A549 (cell line): ENCODE data around the gene UBE3C. TPM values are rescaled to one million over a fixed set of nuclear protein-coding genes. Genes with fewer than 3 reads are reported as not detected.

ENCODE experiments used
- ATAC-seq, 2 experiments: fragments of 200-7000 bp in 1 of 2; fragments of >200 bp in 1 of 2; cut with Nextera tagmentation in 1 of 2; cut with Tn5 transposase in 1 of 2; 3 replicates each; pipeline versions ENCODE4 v1.8.0 to v1.9.1; 2018 to 2020; ENCODE audit warnings: mild to moderate bottlenecking in 1 of 2, moderate library complexity in 1 of 2
- CTCF ChIA-PET: fragments of 300-600 bp; sonication (Branson Sonifier 250); formaldehyde crosslinking; extraction: SDS; loops from one replicate; lab custom pipeline; 2021; ENCODE audit warnings: antibody characterized with exemption, inconsistent platforms; lab: Yijun Ruan, JAX
- POLR2A ChIA-PET: fragments of 350-600 bp; formaldehyde crosslinking; extraction: SDS; loops from one replicate; lab custom pipeline; 2021; ENCODE audit warnings: antibody characterized with exemption, inconsistent platforms; lab: Yijun Ruan, JAX
- DNase-seq, 2 experiments: peaks; one replicate each; pipeline versions ENCODE4 v3.0.0 to v3.0.0-alpha.2; 2011 to 2016; ENCODE audit warnings: low read depth in 1 of 2, low spot score in 1 of 2
- FAIRE-seq: peaks from 2 replicates; lab custom pipeline; 2011; peaks lifted over from hg19 to GRCh38; lab: Jason Lieb, UNC
- H3K27ac ChIP-seq, 2 experiments: fragments of >200 bp; sonication (Bioruptor Twin); formaldehyde crosslinking; 3 replicates each; pipeline ENCODE4 v1.5.1; 2016 to 2017
- H3K4me1 ChIP-seq: fragments of >200 bp; sonication (Bioruptor Twin); formaldehyde crosslinking; 3 replicates; pipeline ENCODE4 v1.6.1; 2016
- H3K4me2 ChIP-seq: fragments of >200 bp; sonication (Bioruptor Twin); formaldehyde crosslinking; 3 replicates; pipeline ENCODE4 v1.6.1; 2016
- H3K4me3 ChIP-seq: fragments of >200 bp; sonication (Bioruptor Twin); formaldehyde crosslinking; 3 replicates; pipeline ENCODE4 v1.5.1; 2016
- H3K9me3 ChIP-seq: fragments of >200 bp; sonication (Bioruptor Twin); formaldehyde crosslinking; 3 replicates; pipeline ENCODE4 v1.6.1; 2016
- ATOH8 ChIP-seq: fragments of 250-450 bp; sonication (Bioruptor Pico); IDR thresholded peaks from 2 replicates; pipeline ENCODE4 v1.5.0; 2020; ENCODE audit warnings: low read depth, mild to moderate bottlenecking, moderate library complexity
- CEBPB ChIP-seq, 2 experiments: fragments of >200 bp in 1 of 2; sonication (Bioruptor Twin) in 1 of 2; formaldehyde crosslinking in 1 of 2; IDR thresholded peaks; 2 replicates each; pipeline ENCODE4 v1.6.1; 2012 to 2016
- FOSB ChIP-seq: fragments of 250-450 bp; sonication (Bioruptor Pico); IDR thresholded peaks from 2 replicates; pipeline ENCODE4 v1.5.0; 2020; ENCODE audit warnings: mild to moderate bottlenecking, moderate library complexity
- GATA3 ChIP-seq: IDR thresholded peaks from 2 replicates; pipeline ENCODE4 v1.6.1; 2012; ENCODE audit warnings: borderline replicate concordance
- HEYL ChIP-seq: fragments of 250-450 bp; sonication (Bioruptor Pico); IDR thresholded peaks from 2 replicates; pipeline ENCODE4 v1.8.0; 2021; ENCODE audit warnings: mild to moderate bottlenecking, moderate library complexity
- MAFK ChIP-seq: fragments of 450-650 bp; IDR thresholded peaks from 2 replicates; pipeline ENCODE4 v1.6.1; 2014; ENCODE audit not compliant: partially characterized antibody
- NFE2L2 ChIP-seq: fragments of 150-350 bp; conservative IDR thresholded peaks from 2 replicates; pipeline ENCODE4 v1.6.1; 2014; ENCODE audit warnings: low read length
- NR3C1 ChIP-seq: fragments of >200 bp; sonication (Bioruptor Twin); formaldehyde crosslinking; IDR thresholded peaks from 3 replicates; pipeline ENCODE4 v1.6.1; 2017
- POLR2AphosphoS2 ChIP-seq: conservative IDR thresholded peaks from 2 replicates; pipeline ENCODE4 v1.6.1; 2012; ENCODE audit warnings: low read length, improper control_type of control experiment, inconsistent platforms
- RFX5 ChIP-seq: fragments of 450-650 bp; IDR thresholded peaks from 2 replicates; pipeline ENCODE4 v1.7.1; 2014; ENCODE audit warnings: antibody characterized with exemption, mild to moderate bottlenecking, moderate library complexity
- SREBF2 ChIP-seq: fragments of 450-650 bp; IDR thresholded peaks from 2 replicates; pipeline ENCODE4 v1.6.1; 2014; ENCODE audit warnings: mild to moderate bottlenecking, moderate library complexity
- TP53 ChIP-seq: fragments of 250-450 bp; sonication (Bioruptor Pico); IDR thresholded peaks from 2 replicates; pipeline ENCODE4 v1.5.0; 2021; ENCODE audit warnings: mild to moderate bottlenecking, moderate library complexity
- ZSCAN20 ChIP-seq: fragments of 250-450 bp; sonication (Bioruptor Pico); IDR thresholded peaks from 2 replicates; pipeline ENCODE4 v1.8.0; 2022; ENCODE audit warnings: mild to moderate bottlenecking, moderate library complexity
- WGBS: methylation state at CpG from one replicate; pipeline ENCODE4 v1.1.6; 2017; ENCODE audit errors: missing lambda C conversion rate; 5-methylcytosine and 5-hydroxymethylcytosine counted together
- polyA plus RNA-seq, 4 experiments: library from polyadenylated mRNA; depleted of rRNA in 3 of 4; stranded (reverse); fragments of >200 nt; fragmentation: RNase III in 1 of 4; extraction: RNeasy Plus Mini Kit Qiagen cat#74134 plus additional on column Dnase treatment in 1 of 4; gene quantifications; 2 replicates in 3 of 4; 3 replicates in 1 of 4; pipeline ENCODE4 v1.2.3, GENCODE V29; 2011 to 2017
- TF ChIP-seq, protein P1 (sequence below): fragments of >200 bp; sonication (Bioruptor Twin); formaldehyde crosslinking; IDR thresholded peaks from 3 replicates; pipeline ENCODE4 v1.6.1; 2016
- TF ChIP-seq, protein P2 (sequence below): IDR thresholded peaks from 2 replicates; pipeline ENCODE4 v1.6.1; 2012; ENCODE audit warnings: low read depth, borderline replicate concordance

Gene UBE3C
- polyA plus RNA-seq, 2 of the 4 experiments (the other 2 are of a cell fraction) = 52.1 to 73.2 TPM

GRCh38 chr7:157138424-157139110 lies at the start of gene UBE3C (continued):
- TF ChIP-seq, protein P1, sequence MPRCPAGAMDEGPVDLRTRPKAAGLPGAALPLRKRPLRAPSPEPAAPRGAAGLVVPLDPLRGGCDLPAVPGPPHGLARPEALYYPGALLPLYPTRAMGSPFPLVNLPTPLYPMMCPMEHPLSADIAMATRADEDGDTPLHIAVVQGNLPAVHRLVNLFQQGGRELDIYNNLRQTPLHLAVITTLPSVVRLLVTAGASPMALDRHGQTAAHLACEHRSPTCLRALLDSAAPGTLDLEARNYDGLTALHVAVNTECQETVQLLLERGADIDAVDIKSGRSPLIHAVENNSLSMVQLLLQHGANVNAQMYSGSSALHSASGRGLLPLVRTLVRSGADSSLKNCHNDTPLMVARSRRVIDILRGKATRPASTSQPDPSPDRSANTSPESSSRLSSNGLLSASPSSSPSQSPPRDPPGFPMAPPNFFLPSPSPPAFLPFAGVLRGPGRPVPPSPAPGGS = peak; percentile 68; the same call in 1 of the 3 replicates
- no peak for TF ChIP-seq GATA3

DNA sequence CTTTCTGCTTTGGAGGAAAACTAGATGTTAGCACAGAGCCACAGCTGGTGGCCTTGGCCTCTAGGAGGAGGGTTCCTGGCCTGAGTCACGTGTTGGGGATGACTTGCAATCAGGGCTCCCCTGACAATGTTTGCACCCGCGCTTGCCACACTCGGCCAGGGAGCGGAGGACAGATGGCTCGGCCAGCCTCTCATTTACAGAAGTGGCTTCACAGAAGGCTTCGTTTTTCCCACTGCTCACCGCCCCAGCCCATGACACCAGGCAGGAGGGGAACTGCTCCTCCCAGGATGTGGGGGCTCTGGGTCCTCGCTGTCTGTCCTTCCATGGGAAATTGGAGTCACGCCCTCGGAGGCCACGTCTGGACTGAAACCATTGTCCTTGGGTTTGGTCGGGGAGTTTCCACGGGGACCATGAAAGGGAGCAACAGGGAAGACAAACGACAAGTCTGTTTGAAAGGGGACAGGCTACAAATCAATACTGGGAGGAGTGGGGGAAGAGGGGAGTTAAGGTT lies 49.6 kb upstream of the UBE3C start:
- Histone ChIP-seq H3K27ac (no peak overlapping the region), H3K4me3 (no peak overlapping the region)
- POLR2A ChIA-PET = no interaction called here
- ATAC-seq = no peak
- no peak for DNase-seq
- 0 out of 2 replicates have a peak, but pooled peaks have one; percentile 2 for TF ChIP-seq NFE2L2
- TF ChIP-seq TP53 (CRISPR knock-in tag) = no peak
- no peak for TF ChIP-seq SREBF2
- TF ChIP-seq POLR2AphosphoS2 = no peak
- no peak for TF ChIP-seq HEYL (CRISPR knock-in tag)
- TF ChIP-seq, all 56 proteins: peak for 1
- Histone ChIP-seq H3K9me3 (peaks cover 16% of the 10 kb centered on the region), H3K4me1 (no peaks in the 10 kb centered on the region), H3K4me2 (no peak overlapping the region)
- 50% methylated on average over 12 of the region's 15 CpGs for WGBS
- FAIRE-seq = no peak
- CTCF ChIA-PET = no interaction called here

DNA sequence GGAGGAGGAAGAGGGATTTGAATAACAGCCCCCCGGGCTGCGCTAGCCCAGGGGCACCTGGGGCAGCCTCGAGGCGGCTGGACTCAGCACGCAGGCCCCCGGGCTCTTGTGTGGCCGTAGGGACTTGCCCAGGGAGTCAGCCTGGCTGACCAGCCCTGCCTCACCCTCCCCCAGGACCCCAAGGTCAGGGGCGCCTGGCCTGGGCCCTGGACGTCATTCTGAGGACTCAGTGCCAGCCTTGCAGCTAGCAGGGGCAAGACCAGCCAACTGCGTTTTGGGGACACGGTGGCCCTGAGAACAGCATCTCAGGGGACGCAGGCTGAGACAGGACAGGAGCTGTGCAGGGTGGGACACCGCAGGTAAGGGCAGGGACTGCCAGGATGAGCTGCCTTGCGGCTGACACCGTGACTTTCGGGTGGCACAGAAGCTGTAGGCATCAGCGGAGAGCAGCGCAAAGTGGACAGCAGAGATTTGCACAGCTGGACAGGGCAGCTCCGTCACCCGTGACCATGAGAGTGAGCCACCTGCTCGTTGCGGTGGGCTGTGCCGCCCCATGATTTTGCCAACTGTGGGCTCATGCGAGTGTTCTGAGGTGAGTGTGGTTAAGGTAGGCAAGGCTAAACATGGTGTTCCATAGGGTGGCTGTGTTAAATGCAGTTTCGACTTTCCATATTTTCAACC lies 48.1 kb upstream of the UBE3C start:
- CTCF ChIA-PET = interaction anchor here (0.6 kb wide), 1 partner anchor 96 kb away, joined by 3 read pairs; no protein-coding TSS in a partner anchor

DNA sequence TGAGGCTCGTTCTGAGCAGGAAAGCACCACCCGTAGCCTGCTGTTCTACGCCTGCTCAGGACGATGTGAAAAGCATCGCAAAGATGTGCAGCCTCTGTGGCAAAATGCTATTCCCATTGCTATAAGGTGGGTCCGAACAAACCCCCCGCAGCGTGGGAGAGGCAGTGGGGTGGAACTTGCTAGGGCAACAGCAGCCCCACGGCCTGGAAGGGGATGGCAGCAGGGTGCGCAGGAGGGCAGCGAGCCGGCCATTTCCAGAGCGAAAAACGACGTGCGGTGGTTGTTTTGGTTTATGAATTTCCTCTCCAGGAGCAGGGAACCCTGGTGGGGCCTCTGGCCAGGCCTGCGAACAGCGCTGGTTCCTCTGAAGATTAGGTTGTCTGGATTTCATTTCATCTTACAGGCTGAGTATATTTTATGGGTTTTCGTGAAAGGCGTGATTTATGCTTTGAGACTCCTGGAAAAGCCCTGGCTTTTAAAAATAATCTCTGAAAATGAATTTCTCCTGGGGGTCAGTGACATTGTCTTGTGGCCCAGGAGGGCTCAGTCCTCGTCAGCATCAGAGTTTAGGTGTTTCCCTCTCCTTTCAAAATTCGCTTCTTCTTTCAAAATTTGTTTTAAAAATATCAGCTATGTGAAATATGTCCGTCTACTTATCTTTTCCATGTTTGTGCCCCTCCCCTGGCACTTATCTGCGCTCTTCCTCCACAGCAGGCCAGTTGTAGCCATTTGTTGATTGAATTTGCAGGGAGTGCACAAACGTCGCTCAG lies 42.3 kb upstream of the UBE3C start:
- Histone ChIP-seq H3K4me1 (no peaks in the 10 kb centered on the region), H3K9me3 (peaks cover 19% of the 10 kb centered on the region), H3K27ac (no peak overlapping the region), H3K4me2 (no peak overlapping the region), H3K4me3 (no peak overlapping the region)
- TF ChIP-seq RFX5 = no peak
- TF ChIP-seq NR3C1 = no peak
- DNase-seq (no peak), ATAC-seq (no peak), FAIRE-seq (no peak)
- 67% methylated on average over 25 of the region's 26 CpGs for WGBS
- POLR2A ChIA-PET = no interaction called here
- CTCF ChIA-PET = no interaction called here

More for the DNA sequence above, 48.1 kb upstream of the UBE3C start:
- H3K9me3 ChIP-seq = peaks cover 19% of the 10 kb centered on the region
- no peak for DNase-seq
- no peak; a peak in 1 of 6 replicates for ATAC-seq
- no peak overlapping the region for H3K4me3 ChIP-seq
- whole genome bisulfite sequencing = 58% methylated on average over 19 of the region's 25 CpGs
- H3K4me2 ChIP-seq = no peak overlapping the region
- no peaks in the 10 kb centered on the region for H3K4me1 ChIP-seq
- TF ChIP-seq ZSCAN20 (no peak), RFX5 (no peak), GATA3 (no peak), ATOH8 (CRISPR knock-in tag) (no peak), CEBPB (IDR thresholded peaks at IDR 0.05) (no peak), MAFK (no peak), TP53 (CRISPR knock-in tag) (no peak), FOSB (CRISPR knock-in tag) (no peak)
- TF ChIP-seq, protein P2, sequence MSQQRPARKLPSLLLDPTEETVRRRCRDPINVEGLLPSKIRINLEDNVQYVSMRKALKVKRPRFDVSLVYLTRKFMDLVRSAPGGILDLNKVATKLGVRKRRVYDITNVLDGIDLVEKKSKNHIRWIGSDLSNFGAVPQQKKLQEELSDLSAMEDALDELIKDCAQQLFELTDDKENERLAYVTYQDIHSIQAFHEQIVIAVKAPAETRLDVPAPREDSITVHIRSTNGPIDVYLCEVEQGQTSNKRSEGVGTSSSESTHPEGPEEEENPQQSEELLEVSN = no peak
- POLR2A ChIA-PET = no interaction called here
- H3K27ac ChIP-seq = no peak overlapping the region
- no peak for FAIRE-seq
